HG03520 (cell line): Measurements from ENCODE around the gene FNIP1.
"Not testable (repeated sequence)": the region's sequence is repeated elsewhere in the genome, so short reads cannot be mapped to it uniquely, and the experiment has no call there.

Experiments
- ATAC-seq: cut with Tn5 transposase; IDR thresholded peaks from one replicate; pipeline ENCODE4 v1.9.1; 2021; ENCODE audit warnings: mild to moderate bottlenecking, moderate library complexity; ENCODE audit not compliant: unreplicated experiment

The FNIP1 gene

DNA sequence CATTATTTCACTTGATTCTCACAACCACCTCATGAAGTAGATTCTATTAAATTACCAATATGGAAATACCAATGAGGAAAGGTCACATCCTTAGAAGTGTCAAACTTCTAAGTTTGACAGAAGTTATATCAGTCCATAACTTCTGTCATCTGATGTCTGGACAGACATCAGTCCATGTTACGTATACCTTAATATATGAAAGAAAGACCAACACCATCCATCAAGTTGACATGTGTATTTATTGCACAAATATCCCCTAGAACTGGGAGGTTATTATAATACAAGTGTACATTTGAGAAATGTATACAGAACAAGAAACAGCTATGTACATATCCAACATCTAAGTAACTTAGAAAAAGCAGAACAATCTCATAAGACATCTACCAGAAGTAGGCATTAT is 155.3 kb downstream of the FNIP1 start:
- ATAC-seq = no peak

DNA sequence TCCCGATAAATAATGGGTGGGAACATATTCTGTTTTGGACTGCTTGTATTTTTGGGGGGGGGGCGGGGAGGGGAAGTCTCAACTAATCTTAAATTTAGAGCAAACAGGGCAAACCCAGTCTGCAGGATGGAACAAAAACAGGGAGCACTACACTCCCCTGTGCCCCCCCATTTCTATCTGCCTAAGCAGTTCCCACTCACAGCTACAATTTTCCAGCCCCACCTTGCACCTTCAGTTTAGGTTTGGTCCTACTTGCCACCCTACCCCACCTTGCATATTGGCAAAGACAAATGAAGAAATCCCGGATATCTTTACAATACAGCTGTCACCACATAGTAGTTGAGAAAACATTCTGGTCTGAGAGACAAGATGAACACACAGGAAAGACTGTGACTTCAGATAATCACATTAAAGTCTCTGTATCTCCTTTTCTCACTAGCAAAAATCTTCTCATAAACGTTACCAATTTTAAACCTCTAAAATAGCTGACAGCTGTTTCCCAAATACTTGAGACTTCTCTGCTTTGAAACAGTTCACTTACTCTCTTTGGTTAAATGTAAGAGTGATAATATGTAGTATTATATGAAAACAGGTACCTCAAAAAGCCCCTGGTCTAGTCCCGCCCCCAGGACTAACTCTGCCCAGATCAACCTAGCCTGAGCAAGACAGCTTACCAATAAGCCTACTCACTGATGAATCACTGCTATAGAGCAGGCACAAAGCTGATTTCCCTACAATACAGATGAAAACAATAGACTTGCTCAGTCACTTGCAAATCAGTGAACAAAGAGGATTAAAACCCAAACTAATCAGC is 156.6 kb downstream of the FNIP1 start:
- ATAC-seq = peak; percentile 47

DNA sequence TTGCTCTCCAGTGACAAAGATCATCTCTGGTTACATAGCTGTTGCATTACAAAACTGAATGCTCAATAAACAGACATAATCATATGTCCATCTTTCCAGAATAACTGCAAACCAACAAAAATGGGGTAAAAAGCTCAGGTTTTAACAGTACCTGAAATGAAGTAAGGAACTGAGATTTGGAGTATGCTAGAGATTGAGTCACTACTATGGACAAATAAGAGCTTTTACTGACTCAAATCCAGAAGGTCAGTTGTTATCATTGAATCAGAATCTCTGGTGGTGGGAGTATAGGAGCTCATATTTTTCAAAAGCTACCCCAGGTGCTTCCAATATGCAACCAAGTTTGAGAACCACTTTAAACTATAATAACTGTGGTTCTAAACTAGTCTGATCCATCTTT is 157.7 kb downstream of the FNIP1 start:
- no peak for ATAC-seq

DNA sequence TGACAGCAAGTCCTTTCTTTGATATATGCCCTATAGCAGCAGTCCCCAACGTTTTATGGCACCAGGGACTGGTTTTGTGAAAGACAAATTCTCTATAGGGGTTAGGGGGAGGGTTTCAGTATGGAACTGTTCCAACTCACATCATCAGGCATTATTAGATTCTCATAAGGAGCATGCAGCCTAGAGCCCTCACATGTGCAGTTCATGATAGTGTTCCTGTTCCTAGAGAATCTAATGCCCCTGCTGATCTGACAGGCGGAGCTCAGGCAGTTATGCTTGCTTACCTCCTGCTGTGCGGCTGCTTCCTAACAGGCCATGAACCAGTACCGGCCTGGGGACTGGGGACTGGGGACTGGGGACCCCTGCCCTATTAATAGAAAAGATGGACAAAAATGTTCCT is 159.1 kb downstream of the FNIP1 start:
- no peak for ATAC-seq

DNA sequence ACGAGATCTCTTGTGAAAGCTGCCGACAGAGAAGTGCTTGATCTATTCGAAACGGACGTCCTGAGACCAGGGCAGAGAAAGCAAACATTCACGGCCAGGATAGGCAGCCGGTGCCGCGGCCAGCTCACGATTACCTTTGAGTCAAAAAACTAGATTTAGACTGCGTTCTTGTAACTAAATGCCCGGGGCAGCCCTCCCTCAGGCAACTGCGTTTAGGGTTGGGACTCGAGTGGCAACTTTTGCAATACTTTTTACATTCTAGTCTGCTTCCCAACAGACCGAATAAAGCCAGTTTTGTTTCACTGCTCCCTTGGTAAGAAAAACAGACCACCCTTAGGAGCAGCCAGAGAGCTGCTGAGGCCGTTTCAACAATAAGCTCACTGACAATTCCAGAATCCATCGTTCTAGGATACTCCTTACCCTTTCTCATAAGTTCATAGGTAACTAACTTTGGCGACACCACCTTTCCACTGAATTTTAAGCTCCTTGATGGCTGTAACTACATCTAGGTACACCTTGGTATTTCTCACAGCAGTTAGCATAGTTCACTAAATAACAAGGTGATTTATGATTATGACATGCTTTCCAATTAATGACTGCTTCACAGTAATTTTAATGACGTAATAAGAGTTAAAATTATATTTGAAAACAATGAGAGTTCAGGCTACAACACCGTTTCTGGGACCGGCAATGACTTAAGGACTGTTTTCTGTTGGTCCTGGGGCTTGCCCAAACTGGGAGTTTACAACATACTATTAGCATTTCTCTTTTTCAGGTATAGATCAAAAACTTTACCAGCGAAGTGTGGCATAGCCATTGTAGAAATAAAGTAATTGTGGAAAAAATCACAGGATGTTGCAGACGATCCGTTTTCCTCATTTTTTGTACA is 160.9 kb downstream of the FNIP1 start:
- no peak for ATAC-seq

DNA sequence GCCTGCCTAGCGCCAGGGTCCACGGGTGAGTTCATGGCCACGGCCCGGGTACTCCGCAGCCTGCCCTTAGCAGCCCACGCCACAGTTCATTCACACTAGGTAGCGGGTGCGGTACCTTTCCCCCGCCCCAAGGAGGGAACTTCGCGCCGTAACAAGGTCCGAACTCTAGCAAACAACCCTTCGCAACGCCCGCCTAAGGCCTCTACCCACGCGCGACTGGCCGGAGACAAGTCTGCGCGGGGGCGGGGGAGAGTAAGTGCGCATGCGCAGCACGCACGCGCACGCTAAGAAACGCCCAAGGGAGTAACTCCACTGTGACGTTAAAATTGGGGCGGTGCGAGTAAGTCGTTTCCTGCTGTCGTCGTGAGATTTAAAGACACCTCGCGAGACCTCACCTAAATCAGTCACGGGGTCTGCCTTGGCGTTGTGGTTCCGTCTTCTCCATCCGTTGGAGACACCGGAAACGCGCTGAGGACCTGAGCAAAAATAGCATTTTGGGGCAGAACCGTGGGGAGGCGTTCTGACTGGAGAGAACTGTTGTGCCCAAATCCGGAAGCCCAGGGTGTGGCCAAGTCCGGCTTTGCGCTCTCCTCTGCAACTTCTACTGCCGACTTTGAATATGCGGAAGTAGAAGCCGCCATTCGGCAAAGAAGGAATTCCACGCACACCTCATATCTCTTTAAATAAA is 161.7 kb downstream of the FNIP1 start, which contains the start of gene RAPGEF6:
RAPGEF6 (minus strand) TSS at position 234 of the 688 bp plus-strand sequence; CDS start at position 35, 199 bp downstream.
- peak; percentile 87 for ATAC-seq

DNA sequence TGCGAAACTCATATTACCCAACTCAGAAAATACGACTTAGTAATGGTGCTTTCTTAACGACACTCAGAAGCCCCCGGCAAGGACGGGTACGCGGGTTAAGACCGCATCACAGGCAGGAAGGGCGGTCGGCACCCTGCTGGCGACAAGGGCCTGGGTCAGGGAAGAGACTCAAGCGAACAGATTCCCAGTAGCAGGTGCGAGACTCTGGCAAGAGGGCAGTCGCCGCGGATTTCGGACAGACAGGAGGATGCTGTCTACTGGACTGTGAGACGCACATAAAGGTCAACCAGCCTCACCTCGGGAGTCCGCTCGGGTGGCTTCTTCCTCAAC is 162.2 kb downstream of the FNIP1 start:
- peak; percentile 12 for ATAC-seq

DNA sequence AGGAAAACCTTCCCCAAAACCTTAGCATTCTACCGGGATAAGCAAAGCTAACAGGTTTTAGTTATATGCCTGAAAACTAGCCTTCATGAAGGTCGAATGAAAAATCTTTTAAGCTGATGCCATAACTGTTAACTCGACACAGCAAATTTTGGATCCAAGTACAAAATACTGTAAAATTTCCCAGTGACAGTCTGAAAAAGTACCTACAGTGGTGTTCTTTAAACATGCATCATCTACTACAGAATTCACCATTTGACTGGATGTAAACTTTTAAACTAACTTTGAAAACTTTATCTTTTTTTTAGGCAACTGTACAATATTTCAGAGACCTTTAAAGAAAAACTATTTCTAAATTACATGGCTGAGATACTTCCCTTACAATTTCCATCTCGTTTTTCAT is 162.6 kb downstream of the FNIP1 start:
- ATAC-seq = no peak

DNA sequence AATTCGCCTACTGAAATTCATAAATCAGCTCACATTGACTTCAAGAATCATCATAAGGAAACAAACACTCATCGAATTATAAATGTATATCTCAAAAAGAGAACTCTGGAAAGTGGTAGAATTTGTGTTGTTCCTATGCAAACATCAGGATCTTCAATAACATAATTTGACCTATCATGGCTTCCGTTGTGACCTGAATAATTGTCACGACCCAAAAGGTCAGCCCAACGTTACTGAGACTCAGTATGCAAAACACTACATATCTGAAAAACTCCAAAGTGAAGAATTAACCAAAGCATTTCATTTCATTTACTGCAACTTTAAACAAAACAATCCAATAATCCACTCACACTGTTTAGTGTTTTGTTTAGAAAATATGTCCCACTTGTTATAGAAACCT is 163.0 kb downstream of the FNIP1 start:
- no peak for ATAC-seq

DNA sequence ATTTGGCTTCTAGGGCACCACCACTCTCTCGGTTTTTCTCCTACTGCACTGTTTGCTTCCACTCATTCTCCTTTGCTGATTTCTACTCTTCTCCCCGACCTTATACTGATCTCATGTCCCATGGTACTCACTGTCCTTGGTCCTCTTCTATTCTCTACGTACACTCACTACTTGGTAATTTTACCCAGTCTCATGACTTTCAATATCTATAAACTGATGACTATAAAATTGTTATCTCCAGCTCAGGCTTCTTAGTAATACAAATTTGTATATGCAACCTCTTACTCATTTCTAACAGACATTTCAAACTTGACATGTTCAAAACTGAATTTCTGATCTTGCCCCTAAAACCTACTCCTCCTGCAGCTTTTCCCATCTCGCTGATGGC is 165.9 kb downstream of the FNIP1 start:
- ATAC-seq = no peak

DNA sequence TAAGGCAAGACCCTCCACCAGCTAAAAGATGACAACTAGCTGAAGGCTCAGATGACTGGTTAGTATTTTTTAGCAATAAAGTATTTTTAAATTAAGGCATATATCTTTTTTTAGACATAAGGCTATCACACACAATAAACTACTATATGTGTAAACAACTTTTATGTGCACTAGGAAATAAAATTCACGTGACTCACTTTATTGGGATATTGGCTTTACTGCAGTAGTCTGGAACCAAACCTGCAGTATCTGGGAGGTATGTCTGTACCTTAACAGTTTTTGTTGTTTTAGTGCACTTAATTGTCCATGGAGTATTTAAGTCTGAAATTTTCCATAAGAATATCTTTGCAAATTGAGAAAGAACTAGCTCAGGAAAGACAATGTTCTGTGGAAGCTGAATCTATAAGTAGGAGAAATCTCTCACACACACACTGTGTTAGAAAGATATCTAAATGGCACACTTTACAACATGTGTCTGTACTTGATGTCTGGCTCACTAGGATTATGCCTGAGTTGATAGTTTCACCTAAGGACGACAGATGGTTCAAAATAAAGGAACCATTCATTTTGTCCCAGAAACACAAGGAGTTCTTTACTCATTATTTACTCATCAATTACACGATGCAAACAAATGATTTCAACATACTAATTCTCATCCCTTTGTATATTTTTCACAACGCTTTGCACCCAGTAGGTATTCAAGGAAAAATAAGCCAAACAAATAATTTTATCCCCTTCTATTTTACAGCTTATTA is 166.4 kb downstream of the FNIP1 start:
- no peak for ATAC-seq

DNA sequence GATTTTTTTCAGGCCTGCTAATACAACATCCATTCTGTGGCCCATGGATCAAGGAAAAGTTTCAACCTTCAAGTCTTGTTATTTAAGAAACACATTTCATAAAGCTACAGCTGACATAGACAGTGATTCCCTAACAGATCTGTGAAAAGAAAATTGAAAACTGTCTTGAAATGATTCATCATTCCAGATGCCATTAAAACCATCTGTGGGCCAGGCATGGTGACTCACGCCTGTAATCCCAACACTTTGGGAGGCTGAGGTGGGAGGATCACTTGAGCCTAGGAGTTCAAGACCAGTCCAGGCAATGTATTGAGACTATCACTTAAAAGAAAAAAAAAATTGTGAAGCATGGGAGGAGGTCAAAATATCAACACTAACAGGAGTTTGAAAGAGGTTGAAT is 167.8 kb downstream of the FNIP1 start:
- no peak for ATAC-seq

DNA sequence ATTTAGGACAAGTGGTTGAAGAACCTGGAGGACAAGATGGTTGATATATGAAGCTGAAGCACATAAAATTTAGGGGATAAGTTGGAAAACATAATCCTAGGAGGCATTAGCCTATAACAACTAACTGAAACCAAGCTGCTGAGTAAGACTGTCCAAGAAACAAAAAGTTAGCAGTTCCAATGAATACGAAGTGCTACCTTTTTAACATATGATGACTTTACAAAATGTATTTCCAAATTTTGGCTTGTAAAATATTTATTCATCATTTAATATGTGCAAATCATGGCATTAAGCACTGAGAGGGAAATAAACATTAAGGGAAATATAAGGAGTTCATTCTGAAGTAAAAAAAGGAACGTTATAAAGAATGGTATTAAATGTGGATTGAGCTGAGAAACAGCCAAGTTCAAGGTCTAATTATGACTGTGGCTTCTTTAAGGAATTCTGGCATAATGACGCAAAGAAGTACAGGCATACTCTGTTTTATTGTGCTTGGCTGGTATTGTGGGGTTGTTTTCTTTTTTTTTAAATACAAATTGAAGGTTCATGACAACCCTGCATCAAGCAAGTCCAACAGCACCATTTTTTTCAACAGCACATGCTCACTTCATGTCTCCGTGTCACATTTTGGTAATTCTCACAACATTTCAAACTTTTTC is 169.5 kb downstream of the FNIP1 start:
- ATAC-seq = no peak

DNA sequence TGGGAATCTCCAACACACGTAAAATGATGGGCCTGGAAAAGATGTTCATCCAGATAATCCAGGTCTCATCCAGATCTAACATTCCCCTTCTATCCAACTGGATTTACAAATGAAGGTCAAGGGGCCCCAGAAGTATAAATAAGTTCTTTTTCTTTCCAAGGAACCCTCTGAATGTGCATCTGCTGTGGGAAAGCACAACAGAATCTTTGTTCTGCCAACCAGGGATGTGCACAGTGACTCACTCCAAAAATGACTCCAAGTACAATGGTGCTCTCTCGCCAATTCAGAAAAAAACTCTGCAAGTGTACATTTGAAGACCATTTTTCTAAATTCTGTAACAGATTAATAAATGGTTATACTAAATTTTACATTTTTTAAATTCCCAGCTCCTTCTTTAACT is 174.2 kb downstream of the FNIP1 start:
- ATAC-seq = no peak

DNA sequence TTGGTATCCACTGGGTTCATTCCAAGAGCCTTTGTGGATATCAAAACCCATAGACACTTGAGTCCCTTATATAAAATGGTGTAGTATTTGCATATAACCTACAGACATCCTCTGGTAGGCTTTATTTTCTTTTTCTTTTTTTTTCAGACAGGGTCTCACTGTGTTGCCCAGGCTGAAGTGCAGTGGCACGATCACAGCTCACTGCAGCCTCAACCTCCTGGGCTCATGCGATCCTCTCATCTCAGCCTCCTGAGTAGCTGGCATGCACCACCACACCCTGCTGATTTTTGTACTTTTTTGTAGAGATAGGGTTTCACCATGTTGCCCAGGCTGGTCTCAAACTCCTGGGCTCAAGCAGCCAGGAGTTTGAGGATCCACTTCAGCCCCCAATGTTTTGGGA is 175.7 kb downstream of the FNIP1 start:
- not testable (repeated sequence) for ATAC-seq

DNA sequence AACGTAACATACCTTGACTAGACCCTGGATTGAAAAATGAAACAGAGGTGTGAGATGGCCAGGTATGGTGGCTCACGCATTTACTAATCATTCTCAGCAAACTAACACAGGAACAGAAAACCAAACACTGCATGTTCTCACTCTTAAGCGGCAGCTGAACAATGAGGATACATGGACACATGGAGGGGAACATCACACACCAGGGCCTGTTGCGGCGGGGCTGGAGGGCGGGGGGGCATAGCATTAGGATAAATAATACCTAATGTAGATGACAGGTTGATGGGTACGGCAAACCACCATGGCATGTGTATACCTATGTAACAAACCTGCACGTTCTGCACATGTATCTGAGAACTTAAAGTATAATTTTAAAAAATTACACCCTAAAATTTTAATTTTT is 177.7 kb downstream of the FNIP1 start:
- no peak for ATAC-seq

DNA sequence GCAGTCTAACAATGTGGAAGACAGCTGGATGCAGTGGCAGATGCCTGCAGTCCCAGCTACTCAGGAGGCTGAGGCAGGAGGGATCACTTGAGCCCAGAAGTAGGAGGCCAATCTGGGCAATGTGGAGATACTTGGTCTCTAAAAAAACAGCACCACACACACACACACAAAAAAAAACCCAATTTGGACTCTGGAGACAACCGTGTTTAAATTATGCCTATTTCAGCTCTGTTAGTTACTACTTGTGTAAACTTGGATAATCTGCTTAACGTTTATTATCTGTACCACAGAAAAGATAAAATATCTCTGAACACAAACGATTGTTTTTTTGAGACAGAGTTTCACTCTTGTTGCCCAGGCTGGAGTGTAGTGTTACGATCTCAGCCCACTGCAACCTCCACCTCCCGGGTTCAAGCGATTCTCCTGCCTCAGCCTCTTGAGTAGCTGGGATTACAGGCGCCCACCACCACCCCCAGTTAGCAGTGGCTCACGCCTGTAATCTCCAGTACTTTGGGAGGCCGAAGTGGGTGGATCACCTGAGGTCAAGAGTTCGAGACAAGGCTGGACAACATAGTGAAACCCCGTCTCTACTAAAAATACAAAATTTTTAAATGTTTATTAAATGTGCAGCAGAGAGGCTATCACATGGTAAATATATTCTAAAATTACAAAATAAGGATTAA is 179.5 kb downstream of the FNIP1 start:
- no peak for ATAC-seq

DNA sequence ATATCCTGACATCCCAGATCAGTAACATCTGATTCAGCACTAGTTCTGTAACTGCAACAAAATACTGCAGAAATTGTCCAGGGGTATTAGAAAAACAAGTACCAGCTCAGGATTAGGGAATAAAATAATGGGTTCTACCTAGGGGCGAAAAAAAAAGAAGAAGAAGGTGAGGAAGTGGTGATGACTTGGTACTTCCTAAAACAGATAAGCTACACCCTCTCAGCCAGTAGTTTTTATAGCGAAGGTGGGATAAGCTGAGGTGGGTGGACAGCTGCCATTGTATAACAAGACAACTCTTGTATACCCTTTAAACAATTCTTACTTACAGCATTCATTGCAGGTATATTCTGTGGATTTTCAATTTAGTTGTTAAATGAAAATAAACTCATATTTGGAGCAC is 180.9 kb downstream of the FNIP1 start:
- no peak for ATAC-seq

DNA sequence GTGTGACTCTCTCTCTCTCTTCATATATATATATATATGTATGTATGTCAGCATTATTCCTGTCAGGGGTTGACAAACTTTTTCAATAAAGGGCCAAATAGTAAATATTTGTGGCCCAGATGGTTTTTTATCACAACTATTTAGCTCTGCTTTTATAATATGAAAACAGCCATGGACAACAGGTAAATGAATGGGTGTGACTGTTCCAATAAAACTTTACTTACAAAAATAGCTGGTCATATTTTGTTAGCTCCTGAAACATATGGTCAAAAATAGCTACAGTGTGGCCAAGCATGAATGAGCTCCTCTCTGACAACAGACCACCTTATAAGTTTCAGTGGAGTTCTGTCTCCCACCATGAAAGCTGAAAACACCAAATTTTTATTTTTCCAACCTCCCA is 183.4 kb downstream of the FNIP1 start:
- ATAC-seq = no peak

DNA sequence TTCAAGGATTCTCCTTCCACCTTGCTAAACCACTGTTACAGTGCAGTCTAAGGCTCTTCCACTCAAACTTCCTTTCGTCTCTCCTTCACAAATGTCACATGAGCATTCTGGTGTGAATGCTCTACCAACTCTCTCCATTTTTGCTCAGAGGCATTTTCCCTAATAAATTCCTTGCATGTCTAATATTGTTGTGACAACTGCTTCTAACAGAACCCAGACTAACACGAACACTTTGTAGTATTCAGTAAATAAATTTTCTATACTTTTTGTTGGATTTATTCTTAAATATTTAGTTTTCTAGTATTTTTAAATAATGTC is 185.8 kb downstream of the FNIP1 start:
- ATAC-seq = no peak
